ENCODE data around the gene PTPRN2.

DNA sequence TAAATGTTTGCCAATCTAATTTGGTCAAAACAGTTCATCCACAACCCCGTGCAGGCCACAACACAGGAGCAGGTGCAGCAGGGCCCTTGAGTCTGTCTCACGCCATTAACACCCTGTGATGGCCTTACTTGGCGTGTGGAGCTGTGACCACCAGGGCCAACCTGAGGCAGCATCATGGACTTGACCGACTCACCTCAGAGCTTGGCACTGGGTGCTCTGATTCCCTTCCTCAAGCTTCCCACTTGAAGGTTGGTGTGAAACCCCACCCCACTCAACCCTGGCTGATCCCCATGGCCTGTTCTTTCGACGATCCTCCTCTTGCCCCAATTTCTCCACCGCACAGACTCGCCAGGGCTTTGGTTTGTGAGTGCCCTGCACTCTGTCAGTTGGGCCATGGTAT is 623.1 kb downstream of the PTPRN2 start:
- TF ChIP-seq, protein P1, sequence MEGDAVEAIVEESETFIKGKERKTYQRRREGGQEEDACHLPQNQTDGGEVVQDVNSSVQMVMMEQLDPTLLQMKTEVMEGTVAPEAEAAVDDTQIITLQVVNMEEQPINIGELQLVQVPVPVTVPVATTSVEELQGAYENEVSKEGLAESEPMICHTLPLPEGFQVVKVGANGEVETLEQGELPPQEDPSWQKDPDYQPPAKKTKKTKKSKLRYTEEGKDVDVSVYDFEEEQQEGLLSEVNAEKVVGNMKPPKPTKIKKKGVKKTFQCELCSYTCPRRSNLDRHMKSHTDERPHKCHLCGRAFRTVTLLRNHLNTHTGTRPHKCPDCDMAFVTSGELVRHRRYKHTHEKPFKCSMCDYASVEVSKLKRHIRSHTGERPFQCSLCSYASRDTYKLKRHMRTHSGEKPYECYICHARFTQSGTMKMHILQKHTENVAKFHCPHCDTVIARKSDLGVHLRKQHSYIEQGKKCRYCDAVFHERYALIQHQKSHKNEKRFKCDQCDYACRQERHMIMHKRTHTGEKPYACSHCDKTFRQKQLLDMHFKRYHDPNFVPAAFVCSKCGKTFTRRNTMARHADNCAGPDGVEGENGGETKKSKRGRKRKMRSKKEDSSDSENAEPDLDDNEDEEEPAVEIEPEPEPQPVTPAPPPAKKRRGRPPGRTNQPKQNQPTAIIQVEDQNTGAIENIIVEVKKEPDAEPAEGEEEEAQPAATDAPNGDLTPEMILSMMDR (IDR thresholded peaks at IDR 0.05) = no peak
- no peak for TF ChIP-seq ZFX (IDR thresholded peaks at IDR 0.05; ENCODE audit: borderline replicate concordance)
